Neuron (in vitro differentiated cells): Measurements from ENCODE around the gene VGLL1.
A peak's percentile ranks its signal among the peaks of the same experiment; 100 is the strongest.

Source experiments
- H2AFZ ChIP-seq: one replicate; pipeline ENCODE4 v1.6.1; 2013; ENCODE audit warnings: low read depth, mild to moderate bottlenecking, inconsistent platforms, low read length, moderate library complexity
- H3K27me3 ChIP-seq: one replicate; pipeline ENCODE4 v1.6.1; 2013; ENCODE audit warnings: low read length; ENCODE audit not compliant: insufficient read depth
- H3K36me3 ChIP-seq: one replicate; pipeline ENCODE4 v1.6.1; 2013; ENCODE audit warnings: low read length; ENCODE audit not compliant: insufficient read depth
- H3K4me1 ChIP-seq: one replicate; pipeline ENCODE4 v1.6.1; 2013; ENCODE audit warnings: low read length; ENCODE audit not compliant: insufficient read depth
- H3K4me3 ChIP-seq: 2 replicates; pipeline ENCODE4 v1.5.1; 2013; ENCODE audit warnings: mild to moderate bottlenecking, low read length, moderate library complexity
- H3K9me3 ChIP-seq: one replicate; pipeline ENCODE4 v1.6.1; 2013; ENCODE audit warnings: low read length

VGLL1 gene

DNA sequence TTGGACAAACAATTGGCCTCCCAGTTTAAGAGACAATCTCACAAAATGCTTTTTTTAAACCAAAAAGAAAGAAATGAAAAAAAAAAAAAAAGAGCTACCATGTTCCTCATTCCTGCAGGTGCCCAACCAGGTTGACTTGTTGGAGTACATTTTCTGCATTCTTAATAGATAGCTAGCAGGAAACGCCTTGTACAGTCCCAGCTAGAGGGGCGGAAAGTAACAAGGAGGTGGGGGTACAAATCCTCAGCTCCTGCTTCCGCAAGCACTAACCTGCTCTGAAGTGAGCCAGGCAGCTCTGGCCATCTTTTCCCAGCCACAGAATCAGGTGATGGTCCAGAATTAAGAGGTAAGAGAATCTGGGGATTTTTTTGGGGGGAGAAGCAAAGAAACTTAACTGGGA lies at the start of gene VGLL1:
Gene VGLL1, plus strand, starts transcription at position 265 of the 400 bp plus-strand sequence. CDS start 3,806 bp downstream, outside the sequence.
- no peak within 1 kb of the TSS for H3K4me3 ChIP-seq
- no peak within 1 kb of the TSS for H2AFZ ChIP-seq
- peaks cover 14% of the 10 kb centered on the region for H3K27me3 ChIP-seq
- H3K9me3 ChIP-seq = no peaks in the 10 kb centered on the region
- H3K36me3 ChIP-seq = no peaks in the 10 kb centered on the region
- H3K4me1 ChIP-seq = no peaks in the 10 kb centered on the region

- Histone ChIP-seq H3K27me3 (peaks cover 16% of the 10 kb centered on the region), H3K9me3 (no peaks in the 10 kb centered on the region), H3K36me3 (no peaks in the 10 kb centered on the region)
Measured at GRCh38 chrX:136487647-136488046, 44.4 kb upstream of the VGLL1 start, which contains the start of gene BRS3. BRS3 (plus strand) TSS chrX:136487947; CDS start chrX:136488115, 168 bp downstream.

GRCh38 chrX:136488706-136489105 lies 43.3 kb upstream of the VGLL1 start:
- H2AFZ ChIP-seq = no peak overlapping the region
- H3K36me3 ChIP-seq = no peaks in the 10 kb centered on the region
- peaks cover 16% of the 10 kb centered on the region for H3K27me3 ChIP-seq
- no peak overlapping the region for H3K4me3 ChIP-seq
- no peaks in the 10 kb centered on the region for H3K9me3 ChIP-seq
- H3K4me1 ChIP-seq = no peaks in the 10 kb centered on the region

More at GRCh38 chrX:136487647-136488046, 44.4 kb upstream of the VGLL1 start, which contains the start of gene BRS3:
- Histone ChIP-seq H3K4me1 (no peaks in the 10 kb centered on the region), H2AFZ (no peak within 1 kb of the TSS), H3K4me3 (no peak within 1 kb of the TSS)

GRCh38 chrX:136491832-136492231 lies 40.2 kb upstream of the VGLL1 start:
- no peaks in the 10 kb centered on the region for H3K4me1 ChIP-seq
- no peak overlapping the region for H2AFZ ChIP-seq
- H3K9me3 ChIP-seq = no peaks in the 10 kb centered on the region
- H3K4me3 ChIP-seq = no peak overlapping the region
- H3K27me3 ChIP-seq = peaks cover 13% of the 10 kb centered on the region
- H3K36me3 ChIP-seq = no peaks in the 10 kb centered on the region

DNA sequence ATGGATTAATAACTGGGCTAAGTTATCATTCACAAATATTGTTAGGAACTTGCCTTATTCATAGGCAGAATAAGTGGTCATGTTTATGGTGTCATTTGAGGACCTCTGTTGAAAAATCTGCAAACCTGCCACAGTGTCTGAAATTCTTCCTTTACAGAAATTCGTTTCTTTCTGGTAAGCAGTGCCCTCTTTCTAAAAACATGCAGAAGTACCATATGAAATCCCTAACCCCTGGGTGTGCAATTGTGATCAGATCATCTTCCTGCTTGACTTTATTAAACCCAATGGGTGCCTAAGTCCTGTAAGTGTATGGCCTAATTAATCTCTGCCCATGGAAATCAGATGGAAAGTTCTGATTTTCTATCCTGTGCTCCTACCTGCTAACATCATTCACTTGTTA lies 39.0 kb upstream of the VGLL1 start:
- H3K36me3 ChIP-seq = no peaks in the 10 kb centered on the region
- no peaks in the 10 kb centered on the region for H3K4me1 ChIP-seq
- H3K9me3 ChIP-seq = no peaks in the 10 kb centered on the region
- no peak overlapping the region for H2AFZ ChIP-seq
- no peak overlapping the region for H3K4me3 ChIP-seq
- peaks cover 13% of the 10 kb centered on the region for H3K27me3 ChIP-seq

DNA sequence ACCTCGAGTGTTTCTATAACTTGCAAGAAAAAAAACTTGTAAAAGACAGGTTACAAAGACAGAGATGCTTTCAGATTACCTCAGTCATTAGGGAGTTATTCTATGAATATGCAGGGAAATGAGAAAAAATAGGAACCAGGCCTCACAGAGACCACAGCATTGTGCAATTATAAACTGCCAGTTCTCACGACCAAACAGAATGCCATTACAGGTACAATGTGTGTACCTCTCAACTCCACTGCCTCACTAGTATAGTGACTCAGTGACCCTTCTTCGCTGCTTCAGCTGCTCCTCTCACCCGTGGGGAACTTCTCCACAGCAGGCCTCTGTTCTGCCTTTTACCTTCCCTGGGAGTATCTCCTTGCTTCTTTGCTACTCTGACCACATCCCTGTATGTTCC lies 37.0 kb upstream of the VGLL1 start:
- no peaks in the 10 kb centered on the region for H3K4me1 ChIP-seq
- peaks cover 5% of the 10 kb centered on the region for H3K27me3 ChIP-seq
- H3K4me3 ChIP-seq = no peak overlapping the region
- no peaks in the 10 kb centered on the region for H3K36me3 ChIP-seq
- H3K9me3 ChIP-seq = no peaks in the 10 kb centered on the region
- no peak overlapping the region for H2AFZ ChIP-seq

GRCh38 chrX:136496186-136496763 lies 35.7 kb upstream of the VGLL1 start:
- Histone ChIP-seq H2AFZ (peak overlapping the region; percentile 74), H3K9me3 (no peaks in the 10 kb centered on the region), H3K4me1 (no peaks in the 10 kb centered on the region), H3K36me3 (peaks cover 10% of the 10 kb centered on the region), H3K27me3 (peaks cover 4% of the 10 kb centered on the region), H3K4me3 (peak overlapping the region; percentile 62)

GRCh38 chrX:136496764-136497555 lies 35.1 kb upstream of the VGLL1 start:
- H2AFZ ChIP-seq = peak overlapping the region; percentile 74
- H3K4me1 ChIP-seq = no peaks in the 10 kb centered on the region
- peak overlapping the region; percentile 62 for H3K4me3 ChIP-seq
- peaks cover 2% of the 10 kb centered on the region for H3K27me3 ChIP-seq
- H3K9me3 ChIP-seq = no peaks in the 10 kb centered on the region
- H3K36me3 ChIP-seq = peaks cover 13% of the 10 kb centered on the region

GRCh38 chrX:136497556-136498052 lies 34.4 kb upstream of the VGLL1 start, which contains the start of gene HTATSF1:
HTATSF1 (plus strand) TSS chrX:136497592; CDS start chrX:136497685, 93 bp downstream.
- H3K27me3 ChIP-seq = peaks cover 4% of the 10 kb centered on the region
- no peaks in the 10 kb centered on the region for H3K4me1 ChIP-seq
- H3K4me3 ChIP-seq = peak within 1 kb of the TSS; percentile 62
- H3K9me3 ChIP-seq = no peaks in the 10 kb centered on the region
- peaks cover 13% of the 10 kb centered on the region for H3K36me3 ChIP-seq
- H2AFZ ChIP-seq = peak within 1 kb of the TSS; percentile 74

- Histone ChIP-seq H2AFZ (no peak overlapping the region), H3K4me1 (no peaks in the 10 kb centered on the region), H3K27me3 (peaks cover 2% of the 10 kb centered on the region), H3K9me3 (no peaks in the 10 kb centered on the region), H3K4me3 (no peak overlapping the region), H3K36me3 (no peaks in the 10 kb centered on the region)
Measured at GRCh38 chrX:136519069-136519468, 12.9 kb upstream of the VGLL1 start.

DNA sequence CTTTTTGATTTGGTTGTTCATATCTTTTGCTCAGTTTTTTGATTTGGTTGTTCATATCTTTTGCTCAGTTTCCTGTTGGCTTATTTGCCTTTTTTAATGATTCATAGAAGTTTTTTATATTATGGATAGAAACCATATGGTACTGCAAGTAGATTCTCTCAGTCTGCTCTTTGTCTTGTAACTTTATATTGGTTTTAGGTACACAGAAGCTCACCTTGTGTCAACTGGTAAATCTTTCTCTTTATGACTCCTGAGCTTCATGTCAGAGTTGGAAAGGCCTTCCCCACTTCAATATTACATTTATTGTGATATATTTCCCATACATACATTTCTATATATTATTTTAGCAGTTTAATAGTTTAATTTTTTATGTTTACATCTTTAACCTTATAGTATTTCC lies 8.2 kb upstream of the VGLL1 start:
- H3K9me3 ChIP-seq = no peaks in the 10 kb centered on the region
- no peaks in the 10 kb centered on the region for H3K4me1 ChIP-seq
- no peak overlapping the region for H2AFZ ChIP-seq
- no peaks in the 10 kb centered on the region for H3K36me3 ChIP-seq
- H3K4me3 ChIP-seq = no peak overlapping the region
- H3K27me3 ChIP-seq = peaks cover 13% of the 10 kb centered on the region

DNA sequence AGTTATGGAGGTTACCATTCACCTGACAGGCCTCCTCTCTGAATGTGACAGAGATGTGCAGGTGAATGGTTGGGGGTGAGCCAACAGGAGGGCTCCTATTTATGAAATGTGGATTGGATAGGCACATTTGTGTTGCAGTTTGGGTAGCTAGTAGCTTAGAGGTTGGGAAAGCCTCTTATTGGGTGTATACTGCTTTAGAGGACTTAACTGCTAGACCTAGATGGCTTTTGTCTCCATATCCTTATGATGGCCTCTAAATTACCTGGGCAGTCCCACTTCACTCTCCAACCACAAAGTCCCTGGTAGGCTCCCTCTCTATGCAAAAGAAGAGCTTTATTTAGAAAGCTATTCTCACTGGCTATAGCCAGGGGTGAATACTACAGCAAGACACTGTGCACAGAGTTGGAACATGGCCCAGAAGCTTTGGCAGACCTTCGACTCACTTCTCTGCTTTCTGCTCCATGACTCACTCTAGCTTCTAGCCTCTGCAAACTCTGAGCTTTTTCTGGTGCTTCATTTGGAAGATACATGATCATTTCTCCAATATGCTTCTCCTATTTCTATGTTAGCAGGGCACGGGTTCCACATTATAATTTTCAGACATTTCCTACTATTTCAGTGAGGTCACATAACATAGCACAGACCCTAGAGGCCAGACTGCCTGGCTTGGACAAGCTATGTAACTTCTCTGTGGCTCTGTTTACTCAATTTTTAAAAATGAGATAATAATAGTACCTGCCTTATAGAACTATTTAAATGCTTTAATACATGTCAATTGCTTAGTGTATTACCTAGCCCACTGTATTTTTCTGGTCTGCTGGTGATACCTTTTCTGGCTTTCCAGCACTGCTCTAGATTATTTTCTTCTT lies 6.0 kb upstream of the VGLL1 start:
- Histone ChIP-seq H3K27me3 (peaks cover 14% of the 10 kb centered on the region), H3K36me3 (no peaks in the 10 kb centered on the region), H3K9me3 (no peaks in the 10 kb centered on the region), H3K4me3 (no peak overlapping the region), H2AFZ (no peak overlapping the region), H3K4me1 (no peaks in the 10 kb centered on the region)
